Activated T-cell treated with anti-CD3 and anti-CD28 coated beads for 4 hours (primary cell): ENCODE results near the gene CLEC10A.
"Not testable (repeated sequence)": the region's sequence is repeated elsewhere in the genome, so short reads cannot be mapped to it uniquely, and the experiment has no call there.

Experiments
- DNase-seq: peaks from one replicate; pipeline ENCODE4 v3.0.0-alpha.2; 2020

The CLEC10A gene

GRCh38 chr17:7079581-7080455, at the start of gene CLEC10A:
Gene CLEC10A (minus strand): TSS chr17:7080251. CDS start chr17:7078812, 1,439 bp downstream.
- no peak for DNase-seq

- no peak for DNase-seq
Observed at GRCh38 chr17:7129311-7129710, 49.3 kb upstream of the CLEC10A start.

GRCh38 chr17:7128160-7128559, 48.1 kb upstream of the CLEC10A start:
- no peak for DNase-seq

- not testable (repeated sequence) for DNase-seq
Observed at GRCh38 chr17:7127501-7127900, 47.5 kb upstream of the CLEC10A start.

GRCh38 chr17:7126386-7126785, 46.3 kb upstream of the CLEC10A start:
- not testable (repeated sequence) for DNase-seq

GRCh38 chr17:7124923-7125322, 44.9 kb upstream of the CLEC10A start:
- no peak for DNase-seq

- no peak for DNase-seq
Observed at GRCh38 chr17:7123844-7124243, 43.8 kb upstream of the CLEC10A start.

GRCh38 chr17:7122381-7122780, 42.3 kb upstream of the CLEC10A start:
- DNase-seq, result no peak

- not testable (repeated sequence) for DNase-seq
Observed at GRCh38 chr17:7120635-7121034, 40.6 kb upstream of the CLEC10A start.

GRCh38 chr17:7120123-7120522, 40.1 kb upstream of the CLEC10A start:
- no peak for DNase-seq

- no peak for DNase-seq
Observed at GRCh38 chr17:7119314-7119713, 39.3 kb upstream of the CLEC10A start.

GRCh38 chr17:7114875-7115614, 35.0 kb upstream of the CLEC10A start:
- no peak for DNase-seq

- DNase-seq, result no peak
Observed at GRCh38 chr17:7114241-7114874, 34.3 kb upstream of the CLEC10A start, which contains the start of gene ASGR2. Gene ASGR2 (minus strand): TSS chr17:7114822. CDS start chr17:7114240, 582 bp downstream.

GRCh38 chr17:7113273-7114071, 33.4 kb upstream of the CLEC10A start:
- DNase-seq, result no peak

GRCh38 chr17:7112510-7113108, 32.6 kb upstream of the CLEC10A start:
- no peak for DNase-seq

- no peak for DNase-seq
Observed at GRCh38 chr17:7111784-7112509, 31.9 kb upstream of the CLEC10A start.

- DNase-seq, result no peak
Observed at GRCh38 chr17:7110617-7111306, 30.7 kb upstream of the CLEC10A start.

- no peak for DNase-seq
Observed at GRCh38 chr17:7109461-7110322, 29.6 kb upstream of the CLEC10A start.

GRCh38 chr17:7108981-7109380, 28.9 kb upstream of the CLEC10A start:
- DNase-seq, result no peak

GRCh38 chr17:7108560-7108925, 28.5 kb upstream of the CLEC10A start:
- no peak for DNase-seq
